Pancreas (tissue), 10 donors: ENCODE results near the gene UBE2D2. TPM values are rescaled to one million over a fixed set of nuclear protein-coding genes. Genes with fewer than 3 reads are reported as not detected.
"Not testable (repeated sequence)": the region's sequence is repeated elsewhere in the genome, so short reads cannot be mapped to it uniquely, and the experiment has no call there.

Source experiments
- ATAC-seq, 4 donors: fragments of 200-7000 bp; cut with Tn5 transposase; one replicate each; pipeline versions ENCODE4 v1.8.0 to v1.9.1; 2020; ENCODE audit warnings: mild to moderate bottlenecking in 4 of 4, moderate library complexity in 4 of 4
- DNase-seq, 6 donors: peaks; one replicate each; pipeline ENCODE4 v3.0.0-alpha.2; 2020
- FAIRE-seq: peaks from 2 replicates; lab custom pipeline; 2012; peaks lifted over from hg19 to GRCh38; lab: Jason Lieb, UNC
- H3K27ac ChIP-seq, 4 donors: fragments of 200-600 bp; sonication (generic); 1 replicate in 3 of 4; 2 replicates in 1 of 4; pipeline versions ENCODE4 v1.5.0 to v1.8.0; 2020
- H3K27me3 ChIP-seq, 4 donors: fragments of 200-600 bp; one replicate each; pipeline ENCODE4 v1.8.0; 2021
- H3K36me3 ChIP-seq, 3 donors: fragments of 200-600 bp; sonication (generic) in 1 of 3; one replicate each; pipeline versions ENCODE4 v1.5.0 to v1.8.0; 2020 to 2021
- H3K4me1 ChIP-seq, 3 donors: fragments of 200-600 bp; one replicate each; pipeline ENCODE4 v1.8.0; 2021
- H3K4me3 ChIP-seq, 4 donors: fragments of 200-600 bp; sonication (generic) in 2 of 4; one replicate each; pipeline versions ENCODE4 v1.5.0 to v1.8.0; 2020 to 2021
- H3K9me3 ChIP-seq, 4 donors: fragments of 200-600 bp; one replicate each; pipeline ENCODE4 v1.8.0; 2021
- CTCF ChIP-seq, 4 donors: fragments of 200-600 bp; sonication (generic) in 3 of 4; IDR thresholded peaks; one replicate each; pipeline versions ENCODE4 v1.5.0 to v1.8.0; 2021; ENCODE audit warnings: antibody characterized with exemption in 4 of 4
- WGBS, 2 donors: extraction: QIAGEN DNeasy Blood & Tissue Kit; methylation state at CpG; one replicate each; pipeline ENCODE4 v1.1.7; 2013; 5-methylcytosine and 5-hydroxymethylcytosine counted together
- intact Hi-C, 3 donors: fragments of 100-400 bp; cut with DNase I; formaldehyde crosslinking; loops; one replicate each; pipeline versions ENCODE4 v1.11.1 to v1.14.2; 2022
- polyA plus RNA-seq, 2 donors: library from polyadenylated mRNA; stranded (reverse); fragments of 200-250 nt; gene quantifications; one replicate each; pipeline ENCODE4 v1.2.3, GENCODE V29; 2013
- total RNA-seq, 6 donors: library from RNA; stranded (reverse); fragmentation: NEBNext Ultra II Directional in 4 of 6; extraction: Animal tissue kit (Norgen Biotek cat#: 25700) in 4 of 6; gene quantifications; one replicate each; pipeline versions ENCODE4 v1.2.1 to v1.2.4, GENCODE V29; 2021 to 2023
- donor health status: healthy with polysubstance abuse.
- donor health status: DM: no; HTN: no; CAD: no; lungs with moderate emphysema.
- donor health status: DM: no; HTN: no; CAD: no.
- donor health status: control.
- donor health status: control.
- donor health status: Bipolar disorder and iron deficiency.
- donor health status: DM: yes; HTN: yes; CAD: no.
- donor health status: DM: no; HTN: no; CAD: no.
- donor health status: DM: no; HTN: no; CAD: no.
- donor health status: DM: yes; HTN: yes; CAD: no.

Gene UBE2D2
- total and polyA plus RNA-seq, 8 donors = 36.5 to 59.3 (median 46.5) TPM

- Histone ChIP-seq H3K4me1 (no peaks in the 10 kb centered on the region), H3K27me3 (no peaks in the 10 kb centered on the region), H3K9me3 (no peaks in the 10 kb centered on the region), H3K27ac (peak overlapping the region in 2 of 4 donors; percentile 76 to 85), H3K36me3 (no peaks in the 10 kb centered on the region), H3K4me3 (no peak overlapping the region)
- intact Hi-C loops = no loop called here
- DNase-seq (no peak), ATAC-seq (no peak), FAIRE-seq (no peak)
- TF ChIP-seq CTCF (IDR thresholded peaks at IDR 0.05) = no peak
- WGBS, 2 donors = 46 to 49% methylated on average over 2 of the region's 2 CpGs
Observed at GRCh38 chr5:139524940-139525585, 36.1 kb upstream of the UBE2D2 start.

GRCh38 chr5:139525586-139526308 lies 35.4 kb upstream of the UBE2D2 start:
- H3K4me3 ChIP-seq, ATAC-seq, intact Hi-C loops, H3K27me3 ChIP-seq, DNase-seq, H3K9me3 ChIP-seq, FAIRE-seq, H3K4me1 ChIP-seq, H3K36me3 ChIP-seq: not testable (repeated sequence)
- H3K27ac ChIP-seq = peak overlapping the region in 3 of 4 donors; percentile 28 to 85 (median 76)
- WGBS, 2 donors = 72 to 80% methylated on average over 12 of the region's 12 CpGs

- H3K4me3 ChIP-seq, intact Hi-C loops, FAIRE-seq, ATAC-seq, H3K4me1 ChIP-seq, H3K27me3 ChIP-seq, H3K9me3 ChIP-seq, H3K36me3 ChIP-seq, DNase-seq: not testable (repeated sequence)
- 82 to 83% methylated on average over 22 of the region's 22 CpGs for WGBS, 2 donors
- peak overlapping the region in 3 of 4 donors; percentile 28 to 85 (median 76) for H3K27ac ChIP-seq
Observed at GRCh38 chr5:139526309-139527089, 34.6 kb upstream of the UBE2D2 start.

GRCh38 chr5:139527090-139527470 lies 34.1 kb upstream of the UBE2D2 start:
- H3K27me3 ChIP-seq, H3K9me3 ChIP-seq, DNase-seq, H3K4me1 ChIP-seq, FAIRE-seq, H3K36me3 ChIP-seq, H3K4me3 ChIP-seq, ATAC-seq, intact Hi-C loops: not testable (repeated sequence)
- WGBS, 2 donors = 57 to 67% methylated on average over 2 of the region's 2 CpGs
- peak overlapping the region in 1 of 4 donors; percentile 85 for H3K27ac ChIP-seq

- 72 to 73% methylated on average over 7 of the region's 7 CpGs for WGBS, 2 donors
- H3K4me3 ChIP-seq, H3K27me3 ChIP-seq, ATAC-seq, H3K9me3 ChIP-seq, intact Hi-C loops, H3K36me3 ChIP-seq, H3K4me1 ChIP-seq, FAIRE-seq, DNase-seq, H3K27ac ChIP-seq: not testable (repeated sequence)
Observed at GRCh38 chr5:139527896-139528467, 33.2 kb upstream of the UBE2D2 start.

- DNase-seq, H3K27ac ChIP-seq, ATAC-seq, intact Hi-C loops, H3K36me3 ChIP-seq, H3K4me1 ChIP-seq, FAIRE-seq, H3K27me3 ChIP-seq, H3K9me3 ChIP-seq, H3K4me3 ChIP-seq: not testable (repeated sequence)
- 90 to 92% methylated on average over 8 of the region's 8 CpGs for WGBS, 2 donors
Observed at GRCh38 chr5:139528695-139529094, 32.4 kb upstream of the UBE2D2 start.

GRCh38 chr5:139530079-139530478 lies 31.1 kb upstream of the UBE2D2 start:
- WGBS, 2 donors = 81 to 99% methylated on average over 2 of the region's 2 CpGs

More at GRCh38 chr5:139530079-139530478, 31.1 kb upstream of the UBE2D2 start:
- H3K36me3 ChIP-seq, H3K27me3 ChIP-seq, H3K4me1 ChIP-seq, intact Hi-C loops, H3K4me3 ChIP-seq, H3K9me3 ChIP-seq, ATAC-seq, DNase-seq, H3K27ac ChIP-seq, FAIRE-seq: not testable (repeated sequence)
